HG02870 (cell line): ENCODE measurements around the gene FLG2.

Experiments used
- ATAC-seq: cut with Tn5 transposase; IDR thresholded peaks from one replicate; pipeline ENCODE4 v1.9.1; 2021; ENCODE audit warnings: mild to moderate bottlenecking, moderate library complexity; ENCODE audit not compliant: unreplicated experiment

FLG2 gene

GRCh38 chr1:152359906-152360305 lies at the start of gene FLG2:
FLG2 (minus strand) TSS chr1:152360006; CDS start chr1:152358884, 1,122 bp downstream.
- ATAC-seq: no peak

- ATAC-seq: no peak
These were observed 48.9 kb upstream of the FLG2 start for GRCh38 chr1:152408664-152409063.

- no peak for ATAC-seq
These were observed 39.2 kb upstream of the FLG2 start for GRCh38 chr1:152398812-152399698.

- no peak for ATAC-seq
These were observed 37.7 kb upstream of the FLG2 start for GRCh38 chr1:152397474-152397873.

GRCh38 chr1:152394151-152394550 lies 34.3 kb upstream of the FLG2 start:
- no peak for ATAC-seq

GRCh38 chr1:152392909-152393308 lies 33.1 kb upstream of the FLG2 start:
- ATAC-seq: no peak

- no peak for ATAC-seq
These were observed 29.1 kb upstream of the FLG2 start for GRCh38 chr1:152388889-152389288.

- no peak for ATAC-seq
These were observed 27.1 kb upstream of the FLG2 start for GRCh38 chr1:152386940-152387339.

GRCh38 chr1:152380932-152381331 lies 21.1 kb upstream of the FLG2 start:
- no peak for ATAC-seq

GRCh38 chr1:152374451-152374850 lies 14.6 kb upstream of the FLG2 start:
- ATAC-seq: no peak

GRCh38 chr1:152372672-152373071 lies 12.9 kb upstream of the FLG2 start:
- no peak for ATAC-seq

- ATAC-seq: no peak
These were observed 7.6 kb upstream of the FLG2 start for GRCh38 chr1:152367436-152367835.

- no peak for ATAC-seq
These were observed 3.1 kb downstream of the FLG2 start for GRCh38 chr1:152356736-152357135.

GRCh38 chr1:152349611-152350010 lies 10.2 kb downstream of the FLG2 start:
- no peak for ATAC-seq

- ATAC-seq: no peak
These were observed 11.4 kb downstream of the FLG2 start for GRCh38 chr1:152348447-152348846.

GRCh38 chr1:152347116-152347728 lies 12.6 kb downstream of the FLG2 start:
- ATAC-seq: peak; percentile 47

GRCh38 chr1:152344438-152344837 lies 15.4 kb downstream of the FLG2 start:
- ATAC-seq: no peak

- ATAC-seq: no peak
These were observed 16.8 kb downstream of the FLG2 start for GRCh38 chr1:152343006-152343405.

GRCh38 chr1:152335399-152335798 lies 24.4 kb downstream of the FLG2 start:
- no peak for ATAC-seq

GRCh38 chr1:152328801-152329391 lies 30.9 kb downstream of the FLG2 start:
- no peak for ATAC-seq

GRCh38 chr1:152325111-152325510 lies 34.7 kb downstream of the FLG2 start, which contains the start of gene FLG:
FLG (minus strand) TSS chr1:152325239; CDS start chr1:152315456, 9,783 bp downstream.
- no peak for ATAC-seq

- ATAC-seq: no peak
These were observed 45.8 kb downstream of the FLG2 start for GRCh38 chr1:152313970-152314369.
